Neural progenitor cell (in vitro differentiated cells): ENCODE data around the gene ZBTB42. TPM values are rescaled to one million over a fixed set of nuclear protein-coding genes. Genes with fewer than 3 reads are reported as not detected.

ENCODE experiments used
- DNase-seq: peaks from one replicate; pipeline ENCODE4 v3.0.0-alpha.2; 2016; ENCODE audit warnings: low spot score
- H2AFZ ChIP-seq: fragments of 200-600 bp; sonication (generic); replicated peaks from 2 replicates; pipeline ENCODE4 v1.6.1; 2016; ENCODE audit warnings: antibody characterized with exemption
- H3F3A ChIP-seq: fragments of 200-600 bp; sonication (generic); 2 replicates; pipeline ENCODE4 v1.6.1; 2016; ENCODE audit warnings: antibody characterized with exemption, low read depth
- H3K27ac ChIP-seq: fragments of 200-600 bp; sonication (generic); 2 replicates; pipeline ENCODE4 v1.5.1; 2016; ENCODE audit warnings: mild to moderate bottlenecking
- H3K27me3 ChIP-seq: fragments of 200-600 bp; sonication (generic); 2 replicates; pipeline ENCODE4 v1.6.1; 2016; ENCODE audit warnings: mild to moderate bottlenecking, moderate library complexity
- H3K36me3 ChIP-seq: fragments of 200-600 bp; sonication (generic); 2 replicates; pipeline ENCODE4 v1.5.1; 2016
- H3K4me1 ChIP-seq: fragments of 200-600 bp; sonication (generic); 2 replicates; pipeline ENCODE4 v1.6.1; 2016; ENCODE audit warnings: mixed run types
- H3K4me2 ChIP-seq: fragments of 200-600 bp; sonication (generic); 2 replicates; pipeline ENCODE4 v1.6.1; 2016
- H3K4me3 ChIP-seq: fragments of 200-600 bp; sonication (generic); 2 replicates; pipeline ENCODE4 v1.5.1; 2016
- H3K79me2 ChIP-seq: fragments of 200-600 bp; sonication (generic); 2 replicates; pipeline ENCODE4 v1.6.1; 2016; ENCODE audit warnings: low read depth
- H3K9ac ChIP-seq: fragments of 200-600 bp; sonication (generic); 2 replicates; pipeline ENCODE4 v1.6.1; 2016
- H3K9me3 ChIP-seq: fragments of 200-600 bp; sonication (generic); 2 replicates; pipeline ENCODE4 v1.5.1; 2016; ENCODE audit warnings: low read depth
- H4K20me1 ChIP-seq: fragments of 200-600 bp; sonication (generic); 2 replicates; pipeline ENCODE4 v1.6.1; 2016; ENCODE audit warnings: low read depth
- H3K27ac Mint-ChIP-seq: 3 replicates; pipeline ENCODE4 v1.8.0; 2021; ENCODE audit warnings: mixed read lengths
- H3K27me3 Mint-ChIP-seq: 2 replicates; pipeline ENCODE4 v1.8.0; 2022; ENCODE audit warnings: low read depth, mild to moderate bottlenecking, inconsistent platforms, moderate library complexity, mixed read lengths; ENCODE audit not compliant: insufficient read depth
- H3K36me3 Mint-ChIP-seq: 3 replicates; pipeline ENCODE4 v1.8.0; 2021; ENCODE audit warnings: mixed read lengths
- H3K4me1 Mint-ChIP-seq: 3 replicates; pipeline ENCODE4 v1.8.0; 2021; ENCODE audit warnings: mixed read lengths
- H3K4me3 Mint-ChIP-seq: 3 replicates; pipeline ENCODE4 v1.8.0; 2021; ENCODE audit warnings: mild to moderate bottlenecking, moderate library complexity, mixed read lengths
- H3K9me3 Mint-ChIP-seq: 3 replicates; pipeline ENCODE4 v1.8.0; 2020; ENCODE audit warnings: mixed read lengths
- CTCF ChIP-seq: fragments of 200-600 bp; sonication (generic); IDR thresholded peaks from 2 replicates; pipeline ENCODE4 v1.5.1; 2017; ENCODE audit warnings: antibody characterized with exemption, mild to moderate bottlenecking
- EZH2 ChIP-seq: fragments of 200-600 bp; sonication (generic); IDR thresholded peaks from 2 replicates; pipeline ENCODE4 v1.6.1; 2017; ENCODE audit warnings: antibody characterized with exemption, mild to moderate bottlenecking, moderate library complexity
- EZH2phosphoT487 ChIP-seq: fragments of 200-600 bp; sonication (generic); IDR thresholded peaks from 2 replicates; pipeline ENCODE4 v1.6.1; 2017; ENCODE audit warnings: antibody characterized with exemption
- total RNA-seq: library from RNA; depleted of rRNA; stranded (reverse); fragments of >200 nt; gene quantifications from 2 replicates; pipeline ENCODE4 v1.2.3, GENCODE V29; 2015; ENCODE audit warnings: low replicate concordance

Gene ZBTB42
- total RNA-seq, 1 donor from 2014 or later = 0.41 TPM

GRCh38 chr14:104792945-104793702 lies 7.8 kb upstream of the ZBTB42 start:
- Histone ChIP-seq H3K4me3 (peak overlapping the region; percentile 95), H2AFZ (no peak overlapping the region), H3K27me3 (peaks cover 24% of the 10 kb centered on the region), H3F3A (peaks cover 25% of the 10 kb centered on the region), H3K36me3 (no peaks in the 10 kb centered on the region), H3K79me2 (peaks cover 36% of the 10 kb centered on the region), H3K9me3 (no peaks in the 10 kb centered on the region), H4K20me1 (peaks cover 71% of the 10 kb centered on the region), H3K4me2 (peak overlapping the region; percentile 100), H3K9ac (no peak overlapping the region), H3K4me1 (peaks cover 24% of the 10 kb centered on the region), H3K27ac (no peak overlapping the region)
- H3K9me3 Mint-ChIP-seq = no peaks in the 10 kb centered on the region
- H3K36me3 Mint-ChIP-seq = peaks cover 2% of the 10 kb centered on the region
- peak overlapping the region; percentile 83 for H3K27ac Mint-ChIP-seq
- H3K4me3 Mint-ChIP-seq = peak overlapping the region; percentile 95
- DNase-seq = peak; percentile 59
- H3K4me1 Mint-ChIP-seq = peaks cover 33% of the 10 kb centered on the region
- TF ChIP-seq EZH2phosphoT487 (no peak), CTCF (peak; percentile 52), EZH2 (no peak)
- H3K27me3 Mint-ChIP-seq = peaks cover 12% of the 10 kb centered on the region

- TF ChIP-seq EZH2 = no peak
- TF ChIP-seq EZH2phosphoT487 = no peak
- no peak for TF ChIP-seq CTCF
- Histone ChIP-seq H3K27ac (no peak overlapping the region), H3F3A (peaks cover 25% of the 10 kb centered on the region), H3K9me3 (no peaks in the 10 kb centered on the region), H4K20me1 (peaks cover 68% of the 10 kb centered on the region), H3K4me2 (peak overlapping the region; percentile 100), H3K4me1 (peaks cover 24% of the 10 kb centered on the region), H3K36me3 (no peaks in the 10 kb centered on the region), H3K79me2 (peaks cover 36% of the 10 kb centered on the region), H2AFZ (no peak overlapping the region), H3K9ac (no peak overlapping the region), H3K4me3 (peak overlapping the region; percentile 95), H3K27me3 (peaks cover 29% of the 10 kb centered on the region)
- Mint-ChIP-seq H3K9me3 (no peaks in the 10 kb centered on the region), H3K27me3 (peaks cover 14% of the 10 kb centered on the region), H3K27ac (peak overlapping the region; percentile 83), H3K4me1 (peaks cover 33% of the 10 kb centered on the region), H3K4me3 (peak overlapping the region; percentile 95), H3K36me3 (peaks cover 2% of the 10 kb centered on the region)
- DNase-seq = no peak
Measured at GRCh38 chr14:104793703-104793959, 7.3 kb upstream of the ZBTB42 start.

GRCh38 chr14:104794099-104794498 lies 6.8 kb upstream of the ZBTB42 start:
- H2AFZ ChIP-seq = no peak overlapping the region

More at GRCh38 chr14:104794099-104794498, 6.8 kb upstream of the ZBTB42 start:
- peaks cover 24% of the 10 kb centered on the region for H3K4me1 ChIP-seq
- Mint-ChIP-seq H3K27me3 (peaks cover 18% of the 10 kb centered on the region), H3K4me3 (peak overlapping the region; percentile 95), H3K9me3 (no peaks in the 10 kb centered on the region), H3K4me1 (peaks cover 36% of the 10 kb centered on the region), H3K36me3 (peaks cover 2% of the 10 kb centered on the region), H3K27ac (peak overlapping the region; percentile 83)
- no peaks in the 10 kb centered on the region for H3K9me3 ChIP-seq
- peaks cover 36% of the 10 kb centered on the region for H3K79me2 ChIP-seq
- H3K27me3 ChIP-seq = peaks cover 34% of the 10 kb centered on the region
- peak; percentile 78 for DNase-seq
- H3K9ac ChIP-seq = peak overlapping the region; percentile 60
- H3K4me3 ChIP-seq = peak overlapping the region; percentile 95
- H3K4me2 ChIP-seq = peak overlapping the region; percentile 100
- peaks cover 29% of the 10 kb centered on the region for H3F3A ChIP-seq
- H3K36me3 ChIP-seq = no peaks in the 10 kb centered on the region
- TF ChIP-seq CTCF (no peak), EZH2phosphoT487 (no peak), EZH2 (no peak)
- H3K27ac ChIP-seq = no peak overlapping the region
- peaks cover 63% of the 10 kb centered on the region for H4K20me1 ChIP-seq
